ENCODE measurements around the gene CHCHD3. TPM values are rescaled to one million over a fixed set of nuclear protein-coding genes. Genes with fewer than 3 reads are reported as not detected.

The CHCHD3 gene
- total RNA-seq, 1 experiment from 2014 or later: 89.9 TPM

GRCh38 chr7:132819648-132820047, 262.2 kb downstream of the CHCHD3 start:
- Mint-ChIP-seq H3K4me1 (ENCODE audit: low read depth, unreplicated experiment) (peaks cover 15% of the 10 kb centered on the region), H3K4me3 (ENCODE audit: low read depth, unreplicated experiment) (no peak overlapping the region), H3K27me3 (ENCODE audit: unreplicated experiment) (no peaks in the 10 kb centered on the region), H3K36me3 (ENCODE audit: insufficient read depth, unreplicated experiment) (no peaks in the 10 kb centered on the region), H3K9me3 (ENCODE audit: low read depth, unreplicated experiment) (no peaks in the 10 kb centered on the region), H3K27ac (ENCODE audit: unreplicated experiment) (no peak overlapping the region)
- intact Hi-C loops (cut with micrococcal nuclease; ENCODE audit: unreplicated experiment): no loop called here
- DNase-seq: no peak
- CTCF ChIA-PET: no interaction called here
- no TSS peak for BruUV-seq (replicated peaks)
- no peak for TF ChIP-seq CTCF (IDR thresholded peaks at IDR 0.05; ENCODE audit: unreplicated experiment)

- CTCF ChIA-PET: interaction anchor here (0.6 kb wide), 1 partner anchor 725 kb away, joined by 3 read pairs; no protein-coding TSS in a partner anchor
- Mint-ChIP-seq H3K4me1 (ENCODE audit: low read depth, unreplicated experiment) (peaks cover 15% of the 10 kb centered on the region), H3K4me3 (ENCODE audit: low read depth, unreplicated experiment) (no peak overlapping the region), H3K9me3 (ENCODE audit: low read depth, unreplicated experiment) (no peaks in the 10 kb centered on the region), H3K27me3 (ENCODE audit: unreplicated experiment) (no peaks in the 10 kb centered on the region), H3K27ac (ENCODE audit: unreplicated experiment) (no peak overlapping the region), H3K36me3 (ENCODE audit: insufficient read depth, unreplicated experiment) (no peaks in the 10 kb centered on the region)
- no peak for DNase-seq
- intact Hi-C loops (cut with micrococcal nuclease; ENCODE audit: unreplicated experiment): no loop called here
- BruUV-seq (replicated peaks): no TSS peak
- no peak for TF ChIP-seq CTCF (IDR thresholded peaks at IDR 0.05; ENCODE audit: unreplicated experiment)
Observed at GRCh38 chr7:132817949-132818348, 263.9 kb downstream of the CHCHD3 start.

GRCh38 chr7:132815696-132816311, 266.1 kb downstream of the CHCHD3 start:
- no peaks in the 10 kb centered on the region for H3K27me3 Mint-ChIP-seq (ENCODE audit: unreplicated experiment)
- CTCF ChIA-PET: no interaction called here
- H3K27ac Mint-ChIP-seq (ENCODE audit: unreplicated experiment): peak overlapping the region; percentile 86
- H3K4me1 Mint-ChIP-seq (ENCODE audit: low read depth, unreplicated experiment): peaks cover 15% of the 10 kb centered on the region
- no peaks in the 10 kb centered on the region for H3K36me3 Mint-ChIP-seq (ENCODE audit: insufficient read depth, unreplicated experiment)
- no peak for TF ChIP-seq CTCF (IDR thresholded peaks at IDR 0.05; ENCODE audit: unreplicated experiment)
- no peak overlapping the region for H3K4me3 Mint-ChIP-seq (ENCODE audit: low read depth, unreplicated experiment)
- intact Hi-C loops (cut with micrococcal nuclease; ENCODE audit: unreplicated experiment): no loop called here
- peak; percentile 8 for DNase-seq
- no peaks in the 10 kb centered on the region for H3K9me3 Mint-ChIP-seq (ENCODE audit: low read depth, unreplicated experiment)
- no TSS peak for BruUV-seq (replicated peaks)

- Mint-ChIP-seq H3K27ac (ENCODE audit: unreplicated experiment) (peak overlapping the region; percentile 86), H3K27me3 (ENCODE audit: unreplicated experiment) (no peaks in the 10 kb centered on the region), H3K4me3 (ENCODE audit: low read depth, unreplicated experiment) (no peak overlapping the region), H3K36me3 (ENCODE audit: insufficient read depth, unreplicated experiment) (no peaks in the 10 kb centered on the region), H3K4me1 (ENCODE audit: low read depth, unreplicated experiment) (peaks cover 15% of the 10 kb centered on the region), H3K9me3 (ENCODE audit: low read depth, unreplicated experiment) (no peaks in the 10 kb centered on the region)
- CTCF ChIA-PET: no interaction called here
- no peak for DNase-seq
- BruUV-seq (replicated peaks): no TSS peak
- no peak for TF ChIP-seq CTCF (IDR thresholded peaks at IDR 0.05; ENCODE audit: unreplicated experiment)
- intact Hi-C loops (cut with micrococcal nuclease; ENCODE audit: unreplicated experiment): no loop called here
Observed at GRCh38 chr7:132815130-132815529, 266.8 kb downstream of the CHCHD3 start.

Data from Calu3 (cell line).